Astrocyte of the cerebellum (primary cell): ENCODE results near the gene SFMBT1.

Source experiments
- DNase-seq: peaks from one replicate; pipeline ENCODE4 v3.0.0-alpha.2; 2011; ENCODE audit warnings: low read depth
- H3K4me3 ChIP-seq: 2 replicates; pipeline ENCODE4 v1.5.1; 2011; ENCODE audit warnings: mild to moderate bottlenecking, low read depth, low read length, moderate library complexity
- CTCF ChIP-seq: IDR thresholded peaks from 2 replicates; pipeline ENCODE4 v1.5.1; 2012; ENCODE audit warnings: low read length, low read depth, moderate library complexity, mild to moderate bottlenecking; ENCODE audit errors: missing control alignments
- in situ Hi-C: cut with HindIII; loops from 2 replicates; pipeline ENCODE4 v1.10.0; 2017; ENCODE audit warnings: low sequenced_read_pairs

Gene SFMBT1

GRCh38 chr3:52892625-52893311 lies 153.1 kb downstream of the SFMBT1 start:
- no peak overlapping the region for H3K4me3 ChIP-seq
- in situ Hi-C loops: no loop called here
- no peak for DNase-seq
- peak; percentile 5 for TF ChIP-seq CTCF

- in situ Hi-C loops: no loop called here
- TF ChIP-seq CTCF: no peak
- H3K4me3 ChIP-seq: no peak overlapping the region
- DNase-seq: no peak
These were observed 153.6 kb downstream of the SFMBT1 start for GRCh38 chr3:52892290-52892624.

- TF ChIP-seq CTCF: no peak
- H3K4me3 ChIP-seq: no peak overlapping the region
- DNase-seq: no peak
- in situ Hi-C loops: no loop called here
These were observed 154.2 kb downstream of the SFMBT1 start for GRCh38 chr3:52891615-52892081.

- TF ChIP-seq CTCF: no peak
- in situ Hi-C loops: no loop called here
- no peak overlapping the region for H3K4me3 ChIP-seq
- DNase-seq: no peak
These were observed 154.7 kb downstream of the SFMBT1 start for GRCh38 chr3:52891164-52891563.

- no peak for DNase-seq
- in situ Hi-C loops: no loop called here
- H3K4me3 ChIP-seq: no peak overlapping the region
- TF ChIP-seq CTCF: no peak
These were observed 155.1 kb downstream of the SFMBT1 start for GRCh38 chr3:52890735-52891134.

- no peak for TF ChIP-seq CTCF
- in situ Hi-C loops: no loop called here
- no peak for DNase-seq
- H3K4me3 ChIP-seq: no peak overlapping the region
These were observed 156.0 kb downstream of the SFMBT1 start for GRCh38 chr3:52889901-52890300.
